HepG2 (cell line): Measurements from ENCODE around the gene SYNGAP1. TPM values are rescaled to one million over a fixed set of nuclear protein-coding genes. Genes with fewer than 3 reads are reported as not detected.

Source experiments
- CHD2 ChIP-seq: IDR thresholded peaks from 2 replicates; pipeline ENCODE4 v1.6.1; 2011; ENCODE audit warnings: low read depth, low read length, improper control_type of control experiment
- GLMP ChIP-seq: sonication (generic); formaldehyde crosslinking; IDR thresholded peaks from 2 replicates; pipeline ENCODE4 v1.9.0; 2021; ENCODE audit warnings: missing genetic modification reagents, mild to moderate bottlenecking, borderline replicate concordance
- HNRNPK ChIP-seq: fragments of 200-400 bp; formaldehyde crosslinking; IDR thresholded peaks from 2 replicates; pipeline ENCODE4 v1.6.1; 2018; ENCODE audit warnings: low read length, low read depth, moderate library complexity, mild to moderate bottlenecking; ENCODE audit not compliant: poor library complexity, severe bottlenecking
- LCORL ChIP-seq, 2 experiments: fragments of 450-650 bp in 1 of 2; sonication (generic) in 1 of 2; formaldehyde crosslinking in 1 of 2; IDR thresholded peaks; 2 replicates each; pipeline versions ENCODE4 v1.5.0 to v1.6.1; 2017 to 2020; ENCODE audit warnings: antibody characterized with exemption in 1 of 2, missing genetic modification reagents in 1 of 2
- MLLT10 ChIP-seq: sonication (generic); formaldehyde crosslinking; IDR thresholded peaks from 2 replicates; pipeline ENCODE4 v1.4.0; 2020; ENCODE audit warnings: missing genetic modification reagents
- NFE2L2 ChIP-seq: fragments of 150-350 bp; IDR thresholded peaks from 2 replicates; pipeline ENCODE4 v1.6.1; 2014; ENCODE audit warnings: low read length
- SNRNP70 ChIP-seq: fragments of 200-400 bp; formaldehyde crosslinking; IDR thresholded peaks from 2 replicates; pipeline ENCODE4 v1.6.1; 2017; ENCODE audit warnings: mild to moderate bottlenecking, low read depth, low read length, moderate library complexity
- SRY ChIP-seq: sonication (generic); formaldehyde crosslinking; IDR thresholded peaks from 2 replicates; pipeline ENCODE4 v1.8.0; 2022; ENCODE audit warnings: mild to moderate bottlenecking, missing genetic modification reagents
- THYN1 ChIP-seq: sonication (generic); formaldehyde crosslinking; IDR thresholded peaks from 2 replicates; pipeline ENCODE4 v1.8.1; 2023; ENCODE audit warnings: low read depth, mild to moderate bottlenecking, moderate library complexity, missing genetic modification reagents, borderline replicate concordance
- ZNF556 ChIP-seq: sonication (generic); formaldehyde crosslinking; IDR thresholded peaks from 2 replicates; pipeline ENCODE4 v1.4.0; 2020; ENCODE audit warnings: mild to moderate bottlenecking, missing genetic modification reagents, borderline replicate concordance
- ZNF609 ChIP-seq: sonication (generic); formaldehyde crosslinking; IDR thresholded peaks from 2 replicates; pipeline ENCODE4 v1.4.0; 2020; ENCODE audit warnings: mild to moderate bottlenecking, missing genetic modification reagents, borderline replicate concordance
- ZNF747 ChIP-seq: sonication (generic); formaldehyde crosslinking; IDR thresholded peaks from 2 replicates; pipeline ENCODE4 v1.8.1; 2023; ENCODE audit warnings: missing genetic modification reagents, mild to moderate bottlenecking, borderline replicate concordance
- ZNF816 ChIP-seq: sonication (generic); formaldehyde crosslinking; IDR thresholded peaks from 2 replicates; pipeline ENCODE4 v1.8.0; 2022; ENCODE audit warnings: missing genetic modification reagents, mild to moderate bottlenecking, borderline replicate concordance
- ZNF878 ChIP-seq: sonication (generic); formaldehyde crosslinking; IDR thresholded peaks from 2 replicates; pipeline ENCODE4 v1.8.1; 2023; ENCODE audit warnings: mild to moderate bottlenecking, missing genetic modification reagents, moderate library complexity
- polyA plus RNA-seq, 8 experiments: library from polyadenylated mRNA; depleted of rRNA in 3 of 8; stranded (reverse) in 7 of 8; unstranded in 1 of 8; fragments of >200 nt; fragmentation: Illumina TruSeq in 4 of 8; extraction: Trizol in 4 of 8; gene quantifications; 2 replicates each; pipeline versions ENCODE4 v1.2.1 to v1.2.3, GENCODE V29; 2011 to 2016; ENCODE audit warnings: low read depth in 4 of 8, missing spikeins in 1 of 8, mixed read lengths in 1 of 8; ENCODE audit not compliant: insufficient read depth in 1 of 8
- total RNA-seq, 5 experiments: library from RNA; depleted of rRNA; stranded (reverse); fragments of >200 nt; fragmentation: Illumina TruSeq; extraction: Trizol; gene quantifications; 2 replicates each; pipeline ENCODE4 v1.2.3, GENCODE V29; 2016; ENCODE audit warnings: low read depth in 1 of 5
- TF ChIP-seq, protein P1 (sequence below): sonication (generic); formaldehyde crosslinking; conservative IDR thresholded peaks from 2 replicates; pipeline ENCODE4 v1.8.1; 2023; ENCODE audit warnings: missing genetic modification reagents
- TF ChIP-seq, protein P2 (sequence below): sonication (generic); formaldehyde crosslinking; IDR thresholded peaks from 2 replicates; pipeline ENCODE4 v1.4.0; 2020; ENCODE audit warnings: low read depth, missing genetic modification reagents

The SYNGAP1 gene
- total and polyA plus RNA-seq, 2 of the 13 experiments (the other 11 are each of a cell fraction or from before 2014, with no cell fraction given), result 0.75 to 1.1 TPM

DNA sequence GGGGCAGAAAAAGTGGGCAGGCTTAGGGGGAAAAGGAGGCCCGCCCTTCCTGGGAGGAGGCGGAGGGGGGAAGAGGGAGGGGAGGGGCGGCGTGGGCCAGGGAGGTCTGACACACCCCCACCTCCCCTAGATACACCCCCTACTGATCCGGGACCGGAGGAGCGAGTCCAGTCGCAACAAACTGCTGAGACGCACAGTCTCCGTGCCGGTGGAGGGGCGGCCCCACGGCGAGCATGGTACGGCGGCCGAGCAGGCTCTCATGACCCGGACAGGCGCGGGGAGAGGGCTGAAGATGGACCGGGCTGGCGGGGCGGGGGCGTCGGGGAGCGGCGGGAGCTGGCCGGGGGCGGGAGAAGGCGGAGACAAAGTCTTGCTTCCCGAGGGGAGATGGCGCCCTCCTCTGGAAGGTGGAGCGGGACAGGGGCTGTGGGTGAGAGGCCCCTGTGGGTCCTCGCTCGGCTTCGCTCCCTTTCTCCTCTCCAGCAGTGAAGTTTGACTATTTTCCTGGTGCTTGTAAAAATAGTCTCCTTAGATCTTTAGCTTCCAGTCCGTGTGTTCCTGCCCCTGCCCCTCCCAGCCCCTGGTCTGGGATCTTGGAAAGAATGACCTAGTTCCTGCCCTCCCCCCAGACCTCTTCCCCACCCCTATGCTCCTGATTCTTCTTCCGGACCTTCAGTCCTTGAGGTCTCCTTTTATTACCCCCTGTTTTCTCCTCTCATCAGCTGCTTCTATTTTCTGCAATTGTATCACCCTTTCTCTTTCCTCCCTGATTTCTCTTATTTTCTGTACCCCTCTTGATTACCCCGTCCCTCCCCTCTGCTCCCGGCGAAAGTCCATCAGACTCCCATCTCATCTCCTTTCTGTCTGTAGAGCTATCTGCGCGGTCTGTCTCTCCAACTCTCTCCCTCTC is 6.1 kb downstream of the SYNGAP1 start (continued):
- TF ChIP-seq HNRNPK (peak; percentile 63), ZNF556 (CRISPR knock-in tag) (peak; percentile 69; the same call in 1 of the 2 replicates), ZNF878 (no peak), SNRNP70 (no peak), GLMP (no peak), CHD2 (no peak), THYN1 (CRISPR knock-in tag) (no peak), ZNF816 (no peak), SRY (CRISPR knock-in tag) (no peak), ZNF609 (CRISPR knock-in tag) (no peak), LCORL (IDR thresholded peaks at IDR 0.05) (no peak), LCORL (CRISPR knock-in tag; IDR thresholded peaks at IDR 0.05) (peak; percentile 79), MLLT10 (CRISPR knock-in tag) (no peak), NFE2L2 (no peak), ZNF747 (peak; percentile 47; the same call in 1 of the 2 replicates)
- TF ChIP-seq, protein P1, sequence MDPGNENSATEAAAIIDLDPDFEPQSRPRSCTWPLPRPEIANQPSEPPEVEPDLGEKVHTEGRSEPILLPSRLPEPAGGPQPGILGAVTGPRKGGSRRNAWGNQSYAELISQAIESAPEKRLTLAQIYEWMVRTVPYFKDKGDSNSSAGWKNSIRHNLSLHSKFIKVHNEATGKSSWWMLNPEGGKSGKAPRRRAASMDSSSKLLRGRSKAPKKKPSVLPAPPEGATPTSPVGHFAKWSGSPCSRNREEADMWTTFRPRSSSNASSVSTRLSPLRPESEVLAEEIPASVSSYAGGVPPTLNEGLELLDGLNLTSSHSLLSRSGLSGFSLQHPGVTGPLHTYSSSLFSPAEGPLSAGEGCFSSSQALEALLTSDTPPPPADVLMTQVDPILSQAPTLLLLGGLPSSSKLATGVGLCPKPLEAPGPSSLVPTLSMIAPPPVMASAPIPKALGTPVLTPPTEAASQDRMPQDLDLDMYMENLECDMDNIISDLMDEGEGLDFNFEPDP (CRISPR knock-in tag), result no peak
- TF ChIP-seq, protein P2, sequence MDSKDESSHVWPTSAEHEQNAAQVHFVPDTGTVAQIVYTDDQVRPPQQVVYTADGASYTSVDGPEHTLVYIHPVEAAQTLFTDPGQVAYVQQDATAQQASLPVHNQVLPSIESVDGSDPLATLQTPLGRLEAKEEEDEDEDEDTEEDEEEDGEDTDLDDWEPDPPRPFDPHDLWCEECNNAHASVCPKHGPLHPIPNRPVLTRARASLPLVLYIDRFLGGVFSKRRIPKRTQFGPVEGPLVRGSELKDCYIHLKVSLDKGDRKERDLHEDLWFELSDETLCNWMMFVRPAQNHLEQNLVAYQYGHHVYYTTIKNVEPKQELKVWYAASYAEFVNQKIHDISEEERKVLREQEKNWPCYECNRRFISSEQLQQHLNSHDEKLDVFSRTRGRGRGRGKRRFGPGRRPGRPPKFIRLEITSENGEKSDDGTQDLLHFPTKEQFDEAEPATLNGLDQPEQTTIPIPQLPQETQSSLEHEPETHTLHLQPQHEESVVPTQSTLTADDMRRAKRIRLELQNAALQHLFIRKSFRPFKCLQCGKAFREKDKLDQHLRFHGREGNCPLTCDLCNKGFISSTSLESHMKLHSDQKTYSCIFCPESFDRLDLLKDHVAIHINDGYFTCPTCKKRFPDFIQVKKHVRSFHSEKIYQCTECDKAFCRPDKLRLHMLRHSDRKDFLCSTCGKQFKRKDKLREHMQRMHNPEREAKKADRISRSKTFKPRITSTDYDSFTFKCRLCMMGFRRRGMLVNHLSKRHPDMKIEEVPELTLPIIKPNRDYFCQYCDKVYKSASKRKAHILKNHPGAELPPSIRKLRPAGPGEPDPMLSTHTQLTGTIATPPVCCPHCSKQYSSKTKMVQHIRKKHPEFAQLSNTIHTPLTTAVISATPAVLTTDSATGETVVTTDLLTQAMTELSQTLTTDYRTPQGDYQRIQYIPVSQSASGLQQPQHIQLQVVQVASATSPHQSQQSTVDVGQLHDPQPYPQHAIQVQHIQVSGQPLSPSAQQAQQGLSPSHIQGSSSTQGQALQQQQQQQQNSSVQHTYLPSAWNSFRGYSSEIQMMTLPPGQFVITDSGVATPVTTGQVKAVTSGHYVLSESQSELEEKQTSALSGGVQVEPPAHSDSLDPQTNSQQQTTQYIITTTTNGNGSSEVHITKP (CRISPR knock-in tag), result peak; percentile 63; the same call in 1 of the 2 replicates
